Measurements from ENCODE around the gene UCHL1.
"Not testable (repeated sequence)": the region's sequence is repeated elsewhere in the genome, so short reads cannot be mapped to it uniquely, and the experiment has no call there.

Gene UCHL1

DNA sequence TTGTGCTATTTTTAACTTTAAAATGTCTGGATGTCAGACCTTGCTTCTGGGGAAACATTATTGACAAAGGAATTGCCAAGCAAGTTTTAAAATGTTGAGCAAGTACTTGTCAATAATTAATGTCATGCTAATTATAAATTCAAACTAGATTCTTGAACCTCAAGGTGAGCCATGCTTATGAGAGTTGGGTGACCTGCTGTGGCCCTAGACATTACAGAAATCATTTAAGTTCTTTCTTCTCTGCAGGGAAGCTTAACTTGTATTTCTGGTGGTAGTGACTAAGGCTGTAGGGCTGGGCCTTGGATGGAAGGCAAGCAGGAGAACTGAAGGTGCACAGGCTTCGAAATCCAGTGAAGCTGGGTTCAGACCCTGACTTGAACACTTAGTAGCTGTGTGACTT, 14.8 kb upstream of the UCHL1 start:
- no peak for DNase-seq

DNA sequence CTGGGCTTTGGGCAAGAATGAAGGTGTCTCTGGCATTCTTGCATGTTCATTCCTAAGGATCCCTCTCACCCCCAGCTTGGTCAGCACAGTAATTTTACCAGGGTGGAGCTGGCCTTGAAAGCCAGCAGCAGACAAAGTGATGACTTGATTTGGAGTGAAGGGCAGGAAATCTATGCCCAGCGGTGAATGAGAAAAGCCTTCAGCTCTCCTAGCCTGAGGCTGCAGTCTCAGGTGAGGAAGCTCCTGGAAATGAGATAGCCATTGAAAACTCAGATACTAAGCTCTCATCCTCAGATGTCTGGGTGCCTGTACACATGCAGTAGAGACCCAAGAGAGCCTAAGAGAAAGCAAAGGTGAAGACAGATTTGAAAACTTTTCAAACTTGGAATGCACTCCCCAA, 10.7 kb upstream of the UCHL1 start:
- no peak for DNase-seq

DNA sequence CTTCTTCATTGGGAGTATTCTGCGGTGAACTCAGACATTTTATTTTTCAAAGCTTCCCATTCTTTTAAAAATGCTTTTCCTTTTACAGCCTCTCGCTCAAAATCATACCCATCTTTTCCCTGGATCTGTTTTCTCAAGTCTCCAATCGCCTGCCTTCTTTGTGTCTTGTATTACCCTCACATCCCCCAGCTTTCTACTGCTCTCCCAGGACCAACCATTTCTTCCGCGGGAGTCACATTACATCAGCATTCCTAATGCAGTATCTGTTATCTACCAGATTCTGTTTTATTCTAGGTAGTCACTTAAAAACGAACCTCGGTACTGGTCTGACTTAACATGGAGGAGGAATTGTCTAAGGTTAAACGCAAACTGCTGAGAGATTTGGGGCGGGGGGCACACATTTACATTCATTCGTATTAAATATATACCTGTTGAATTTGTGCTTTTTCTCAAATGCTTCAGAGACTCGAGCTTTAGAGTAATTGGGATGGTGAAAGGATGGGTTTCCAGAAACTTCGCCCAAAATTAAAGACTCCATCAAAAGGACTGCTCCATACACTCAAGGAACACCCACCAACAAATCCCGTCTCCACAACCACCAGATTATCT, 493 bp upstream of the UCHL1 start:
- DNase-seq, result no peak

DNA sequence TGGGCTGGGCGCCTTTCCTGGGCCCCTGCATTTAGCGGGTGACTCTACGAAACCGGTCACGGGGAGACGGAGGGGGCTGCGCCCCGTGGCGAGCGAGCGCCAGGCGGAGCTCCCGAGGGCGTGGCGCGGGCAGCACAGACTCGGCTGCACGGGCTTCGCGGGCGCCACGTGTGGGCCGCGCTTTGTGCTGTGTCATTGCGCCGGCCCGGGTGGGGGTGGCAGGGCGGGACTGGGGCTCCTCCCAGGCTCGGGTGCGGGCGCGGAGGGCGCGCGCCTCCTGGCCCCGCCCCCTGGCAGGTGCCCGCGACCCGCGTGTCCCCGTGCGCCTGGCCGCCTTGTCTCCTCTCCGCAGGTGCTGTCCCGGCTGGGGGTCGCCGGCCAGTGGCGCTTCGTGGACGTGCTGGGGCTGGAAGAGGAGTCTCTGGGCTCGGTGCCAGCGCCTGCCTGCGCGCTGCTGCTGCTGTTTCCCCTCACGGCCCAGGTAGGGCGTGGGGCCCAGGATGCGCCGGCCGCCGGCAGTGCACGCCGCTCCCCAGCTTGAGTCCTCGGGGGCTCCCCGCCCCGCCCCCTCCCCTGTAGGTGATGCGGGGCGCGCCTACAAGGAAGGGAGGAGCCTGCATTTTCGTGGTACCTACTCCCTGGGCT, 651 bp downstream of the UCHL1 start:
- DNase-seq, result peak; percentile 17

DNA sequence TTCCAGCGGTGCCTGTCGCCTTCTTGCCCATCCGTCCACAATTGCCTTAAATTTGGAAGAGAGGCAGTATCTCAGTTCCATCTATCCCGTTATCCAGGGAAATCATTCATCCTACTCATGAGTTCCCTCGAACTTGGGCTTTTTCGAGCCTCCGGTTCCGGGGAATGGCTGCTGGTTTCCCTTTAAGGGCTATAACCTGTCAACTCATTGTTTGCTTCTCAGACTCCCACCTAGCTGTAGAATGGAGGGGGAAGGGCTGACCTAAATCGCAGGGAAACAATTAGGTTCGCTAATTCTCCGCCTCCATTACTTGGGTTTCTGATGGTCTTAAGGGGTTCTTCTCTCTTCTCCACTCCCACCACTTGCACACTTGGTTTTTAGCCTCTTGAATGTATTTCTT, 1.2 kb downstream of the UCHL1 start:
- no peak for DNase-seq

DNA sequence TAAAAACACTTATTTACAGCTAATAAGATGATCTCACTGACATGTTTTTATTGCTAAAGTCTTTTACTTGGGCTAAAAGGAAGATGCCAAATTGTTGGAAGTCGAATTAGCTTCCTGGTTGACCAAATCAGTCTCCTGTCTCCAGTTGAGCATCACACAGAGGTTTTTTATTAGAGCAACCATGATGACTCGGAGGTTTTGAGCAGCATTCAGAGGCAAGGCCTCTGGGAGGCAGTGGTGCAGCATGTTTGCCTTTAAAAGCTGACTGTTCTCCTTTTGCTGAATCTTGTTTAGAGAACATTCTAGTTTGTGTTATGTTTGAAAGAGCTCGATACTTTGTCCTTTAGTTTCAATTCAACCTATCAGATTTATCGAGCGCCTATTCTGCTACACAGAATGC, 2.1 kb downstream of the UCHL1 start:
- DNase-seq, result peak; percentile 40

DNA sequence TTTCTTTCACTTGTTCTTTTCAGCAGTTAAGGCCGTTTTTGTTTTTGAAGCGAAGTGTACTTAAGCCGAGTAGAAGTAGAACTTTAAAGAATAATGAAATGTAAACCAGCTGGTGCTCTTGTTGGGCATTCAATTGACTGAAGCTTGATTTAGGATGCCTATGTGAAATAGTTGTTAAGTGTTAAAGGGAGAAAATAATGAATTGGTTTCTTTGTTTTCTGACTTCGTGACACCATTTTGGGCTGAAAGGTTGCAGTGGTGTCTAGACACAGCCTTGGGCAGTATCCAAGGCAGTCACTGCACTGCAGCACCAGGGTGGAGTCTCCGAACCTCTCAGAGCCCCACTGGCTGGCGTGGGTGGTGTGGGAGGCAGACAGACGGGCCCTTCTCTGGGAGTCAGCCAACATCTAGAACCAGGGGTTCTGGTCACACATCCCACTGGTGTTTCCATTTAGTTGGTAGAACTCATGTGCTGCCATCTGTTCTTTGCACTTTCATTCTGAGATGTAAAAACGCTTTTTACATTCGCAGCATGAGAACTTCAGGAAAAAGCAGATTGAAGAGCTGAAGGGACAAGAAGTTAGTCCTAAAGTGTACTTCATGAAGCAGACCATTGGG, 3.5 kb downstream of the UCHL1 start:
- DNase-seq, result no peak

DNA sequence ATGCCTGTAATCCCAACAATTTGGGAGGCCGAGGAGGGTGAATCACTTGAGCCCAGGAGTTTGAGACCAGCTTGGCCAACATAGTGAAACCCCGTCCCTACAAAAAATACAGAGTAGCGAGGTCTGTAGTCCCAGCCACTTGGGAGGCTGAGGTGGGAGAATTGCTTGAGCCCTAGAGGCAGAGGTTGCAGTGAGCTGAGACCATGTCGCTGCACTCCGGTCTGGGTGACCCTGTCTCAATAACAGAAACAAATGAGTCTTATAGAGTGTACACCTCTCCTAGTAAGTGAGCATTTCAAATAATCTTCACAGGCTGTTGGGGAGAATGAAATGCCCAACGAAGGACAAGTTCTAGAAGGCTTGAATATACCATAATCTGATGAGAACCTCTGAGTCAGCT, 5.5 kb downstream of the UCHL1 start:
- no peak for DNase-seq

DNA sequence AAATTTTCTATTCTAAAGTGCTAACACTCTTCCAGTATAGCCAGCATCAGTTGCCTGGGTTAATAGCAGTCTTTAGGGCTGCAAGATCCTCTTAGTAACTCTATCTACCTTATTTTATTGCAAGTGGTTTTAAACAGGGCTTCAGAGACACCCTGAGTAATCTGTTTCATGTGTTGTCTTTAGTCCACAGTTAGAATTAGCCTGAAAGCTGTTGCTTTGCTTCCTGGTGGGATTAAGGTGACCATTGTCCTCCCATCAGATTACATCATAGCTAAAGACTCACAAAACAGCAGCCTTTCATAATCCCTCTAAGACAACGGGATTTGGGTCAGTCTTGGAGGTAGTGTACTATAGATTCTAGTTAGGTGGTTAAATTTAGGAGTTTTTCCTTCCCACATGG, 7.5 kb downstream of the UCHL1 start:
- DNase-seq, result no peak

DNA sequence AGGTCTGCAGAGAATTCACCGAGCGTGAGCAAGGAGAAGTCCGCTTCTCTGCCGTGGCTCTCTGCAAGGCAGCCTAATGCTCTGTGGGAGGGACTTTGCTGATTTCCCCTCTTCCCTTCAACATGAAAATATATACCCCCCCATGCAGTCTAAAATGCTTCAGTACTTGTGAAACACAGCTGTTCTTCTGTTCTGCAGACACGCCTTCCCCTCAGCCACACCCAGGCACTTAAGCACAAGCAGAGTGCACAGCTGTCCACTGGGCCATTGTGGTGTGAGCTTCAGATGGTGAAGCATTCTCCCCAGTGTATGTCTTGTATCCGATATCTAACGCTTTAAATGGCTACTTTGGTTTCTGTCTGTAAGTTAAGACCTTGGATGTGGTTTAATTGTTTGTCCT, 11.3 kb downstream of the UCHL1 start:
- DNase-seq, result no peak

DNA sequence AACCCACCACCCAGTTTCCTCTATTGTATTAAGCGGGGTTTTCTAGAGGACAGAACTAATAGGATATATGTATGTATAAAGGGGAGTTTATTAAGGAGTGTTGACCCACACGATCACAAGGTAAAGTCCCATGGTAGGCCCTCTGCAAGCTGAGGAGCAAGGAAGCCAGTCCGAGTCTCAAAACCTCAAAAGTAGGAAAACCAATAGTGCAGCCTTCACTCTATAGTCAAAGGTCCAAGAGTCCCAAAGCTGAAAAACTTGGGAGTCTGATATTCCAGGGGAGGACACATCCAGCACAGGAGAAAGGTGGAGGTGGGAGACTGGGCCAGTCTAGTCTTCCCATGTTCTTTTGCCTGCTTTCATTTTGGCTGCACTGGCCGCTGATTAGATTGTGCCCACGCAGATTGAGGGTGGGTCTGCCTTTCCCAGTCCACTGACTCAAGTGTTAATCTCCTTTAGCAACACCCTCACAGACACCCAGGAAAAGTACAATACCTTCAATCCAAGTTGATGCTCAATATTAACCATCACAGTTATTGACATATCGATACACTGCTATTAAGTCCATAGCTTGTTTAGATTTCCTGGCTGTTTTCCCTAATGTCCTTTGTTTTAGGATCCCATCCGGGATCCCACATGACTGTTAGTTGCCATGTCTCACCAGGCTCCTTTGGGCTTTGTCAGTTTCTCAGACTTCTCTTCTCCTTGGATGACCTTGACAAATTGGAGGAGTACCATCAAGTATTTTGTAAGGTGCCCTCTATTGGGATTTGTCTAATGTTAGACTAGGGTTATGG, 12.2 kb downstream of the UCHL1 start:
- no peak for DNase-seq

DNA sequence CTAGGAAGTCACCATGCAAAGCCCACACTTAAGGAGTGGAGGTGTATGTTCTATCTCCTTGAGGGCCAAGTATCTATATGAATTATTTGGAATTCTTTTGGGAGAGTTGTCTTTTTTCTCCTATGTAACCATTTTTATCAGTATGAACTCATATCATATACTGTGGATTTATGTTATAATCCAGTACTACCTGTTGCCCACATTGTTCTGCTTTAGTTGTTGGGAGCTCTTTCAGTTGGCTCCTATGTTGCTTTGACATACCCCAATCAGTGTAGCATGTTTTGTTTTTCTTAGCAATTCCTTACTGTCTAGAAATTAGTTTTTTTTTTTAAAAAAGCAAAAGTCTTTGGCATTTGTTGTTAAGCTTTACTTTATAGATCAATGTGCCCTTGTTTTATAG, 13.0 kb downstream of the UCHL1 start:
- no peak for DNase-seq

DNA sequence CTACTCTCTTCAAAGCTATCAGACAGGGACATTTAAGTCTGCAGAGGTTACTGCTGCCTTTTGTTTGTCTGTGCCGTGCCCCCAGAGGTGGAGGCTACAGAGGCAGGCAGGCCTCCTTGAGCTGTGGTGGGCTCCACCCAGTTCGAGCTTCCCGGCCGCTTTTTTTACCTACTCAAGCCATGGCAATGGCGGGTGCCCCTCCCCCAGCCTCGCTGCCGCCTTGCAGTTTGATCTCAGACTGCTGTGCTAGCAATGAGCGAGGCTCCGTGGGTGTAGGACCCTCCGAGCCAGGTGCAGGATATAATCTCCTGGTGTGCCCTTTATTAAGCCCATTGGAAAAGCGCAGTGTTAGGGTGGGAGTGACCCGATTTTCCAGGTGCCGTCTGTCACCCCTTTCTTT, 19.2 kb downstream of the UCHL1 start:
- DNase-seq, result not testable (repeated sequence)

DNA sequence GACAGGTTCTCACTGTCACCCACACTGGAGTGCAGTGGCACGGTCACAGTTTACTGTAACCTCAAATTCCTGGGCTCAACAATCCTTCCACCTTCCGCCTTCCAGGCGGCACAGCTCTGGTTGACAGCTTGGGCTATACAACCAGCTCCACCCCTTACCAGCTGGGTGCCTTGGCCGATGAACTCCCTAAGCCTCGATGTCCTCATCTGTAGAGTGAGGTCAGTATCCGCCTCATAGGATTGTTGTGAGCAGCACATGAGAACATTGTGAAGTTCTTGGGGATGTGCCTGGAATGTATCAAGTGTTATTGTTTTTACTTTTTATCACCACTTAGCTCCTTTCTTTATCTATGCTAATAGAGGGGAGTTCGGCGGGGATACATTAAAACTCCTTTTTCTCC, 23.3 kb downstream of the UCHL1 start:
- DNase-seq, result no peak

DNA sequence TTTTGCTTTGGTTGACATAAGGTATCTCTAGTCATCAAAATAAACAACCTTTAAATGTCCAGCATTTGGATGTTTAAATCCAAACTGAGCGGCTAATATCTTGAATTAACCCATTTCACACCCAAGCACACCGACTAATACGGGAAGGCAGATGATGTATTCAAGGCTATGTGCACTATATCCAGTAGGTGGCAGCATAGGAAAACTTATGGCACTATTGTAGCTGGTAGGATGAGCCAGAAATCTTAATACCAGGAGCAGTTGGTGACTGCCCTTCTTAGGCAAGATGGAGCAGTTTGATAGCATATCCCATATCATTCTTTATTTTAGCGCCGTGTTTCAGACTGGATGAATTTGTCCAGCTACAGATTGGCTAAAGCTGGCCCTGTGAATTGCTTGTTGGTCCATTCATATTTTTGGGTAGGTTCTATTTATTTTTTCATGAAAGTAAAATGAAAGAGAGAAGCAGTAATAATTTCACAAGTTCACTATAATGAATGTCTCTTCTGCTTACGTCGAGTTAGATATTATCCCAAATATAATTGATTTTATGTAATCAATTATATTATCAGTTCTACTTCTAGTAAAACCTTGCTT, 24.4 kb downstream of the UCHL1 start:
- DNase-seq, result peak; percentile 71

DNA sequence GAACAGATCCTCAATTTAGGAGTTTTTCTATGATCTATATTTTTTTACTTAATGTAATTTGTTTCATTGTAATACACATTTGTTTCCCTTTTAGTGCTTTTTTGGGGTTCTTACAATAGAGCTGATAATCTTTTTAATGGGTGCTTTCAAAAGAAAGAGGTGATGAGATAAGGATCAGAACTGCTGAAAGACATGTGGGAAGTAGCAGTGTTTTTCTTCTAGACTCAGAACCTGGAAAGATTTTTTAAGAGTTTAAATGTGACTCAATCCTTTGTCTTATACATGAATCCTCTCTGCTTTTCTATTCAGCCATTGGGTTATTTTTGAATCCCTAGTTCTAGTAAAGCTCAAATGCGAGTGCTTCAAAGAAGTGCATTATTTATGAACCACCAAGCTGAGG, 25.6 kb downstream of the UCHL1 start:
- DNase-seq, result no peak

DNA sequence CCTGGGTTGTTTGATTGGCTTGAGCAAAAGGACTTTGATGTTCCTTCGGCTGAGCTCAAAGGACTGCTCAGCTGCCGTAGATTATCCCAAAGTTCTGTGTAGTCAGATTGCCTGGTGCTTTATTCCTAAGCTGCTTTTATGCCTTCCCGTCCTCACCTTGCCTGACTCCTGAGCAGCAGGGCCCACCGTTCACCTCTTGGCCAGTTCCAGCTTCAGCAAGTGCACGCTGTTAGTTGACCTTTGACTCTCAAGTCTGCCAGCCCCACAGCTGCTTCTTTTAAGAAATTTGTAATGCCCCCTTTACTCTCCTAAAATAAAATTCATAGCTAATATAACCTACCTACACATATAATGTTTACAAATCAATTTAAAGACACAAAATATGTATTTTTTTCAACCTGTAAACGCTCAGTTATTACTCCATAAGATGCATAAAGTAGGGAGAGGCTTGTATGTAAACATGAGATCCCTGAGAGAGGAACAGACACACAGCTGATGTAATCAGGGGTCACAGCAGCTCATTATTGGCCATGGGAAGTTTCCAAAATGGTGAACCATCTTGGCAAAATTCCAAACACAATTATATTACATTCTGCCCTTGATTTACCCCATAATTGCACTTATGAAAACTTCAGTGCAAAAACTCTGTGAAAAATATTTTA, 28.6 kb downstream of the UCHL1 start:
- DNase-seq, result no peak

DNA sequence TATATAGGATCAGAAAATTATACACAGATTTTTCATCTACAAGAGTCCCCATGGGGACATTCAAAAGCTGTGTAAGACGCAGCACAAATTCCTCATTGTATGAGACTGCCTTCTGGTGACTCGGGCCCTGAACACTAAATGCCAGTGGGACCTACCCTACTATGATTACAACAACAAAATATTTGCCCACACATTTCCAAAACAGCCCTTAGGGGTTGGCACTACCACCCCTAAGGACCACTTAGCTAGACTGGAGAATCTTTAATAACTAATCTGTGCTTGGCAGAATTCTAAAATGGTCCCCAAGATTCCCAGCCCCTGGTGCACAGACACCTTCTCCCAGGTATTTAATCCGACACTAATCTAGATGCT, 29.1 kb downstream of the UCHL1 start:
- DNase-seq, result no peak

DNA sequence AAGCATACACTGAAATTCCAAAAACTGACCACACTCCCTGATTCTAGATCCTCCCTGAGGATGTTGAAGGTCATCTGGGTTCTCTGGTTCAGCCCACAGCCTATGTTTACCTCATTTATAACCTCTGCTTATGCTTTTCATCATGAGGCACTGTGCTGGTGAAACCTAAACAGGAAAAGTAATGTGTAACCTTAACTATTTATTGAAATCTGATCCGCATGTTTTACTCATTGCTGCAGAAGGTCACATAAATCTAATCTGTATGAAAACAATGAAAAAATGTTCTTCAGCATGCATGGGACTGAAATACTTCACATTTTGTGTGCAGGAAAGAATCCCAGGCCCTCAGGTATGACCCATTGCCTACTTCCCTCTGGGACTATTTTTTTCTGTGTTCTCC, 30.3 kb downstream of the UCHL1 start:
- no peak for DNase-seq

DNA sequence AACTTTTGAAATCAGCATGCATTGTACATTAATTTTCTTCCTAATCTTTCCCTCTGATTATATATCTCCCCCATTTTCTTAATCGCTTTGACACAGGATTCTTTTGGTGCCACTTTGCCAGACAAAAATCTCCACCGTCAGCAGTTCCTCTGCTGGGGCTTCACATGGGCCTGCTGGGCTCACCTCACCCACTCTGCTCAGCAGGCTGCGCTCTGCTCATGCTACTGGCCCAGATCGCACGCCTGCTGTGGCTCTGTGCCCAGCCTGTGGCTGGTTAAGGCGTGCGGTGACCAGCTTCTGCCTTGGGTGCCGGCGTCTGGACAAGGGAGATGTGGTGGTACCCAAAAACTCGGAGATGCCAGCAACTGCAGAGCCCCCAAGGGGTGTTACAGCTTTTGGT, 31.1 kb downstream of the UCHL1 start:
- DNase-seq, result no peak

DNA sequence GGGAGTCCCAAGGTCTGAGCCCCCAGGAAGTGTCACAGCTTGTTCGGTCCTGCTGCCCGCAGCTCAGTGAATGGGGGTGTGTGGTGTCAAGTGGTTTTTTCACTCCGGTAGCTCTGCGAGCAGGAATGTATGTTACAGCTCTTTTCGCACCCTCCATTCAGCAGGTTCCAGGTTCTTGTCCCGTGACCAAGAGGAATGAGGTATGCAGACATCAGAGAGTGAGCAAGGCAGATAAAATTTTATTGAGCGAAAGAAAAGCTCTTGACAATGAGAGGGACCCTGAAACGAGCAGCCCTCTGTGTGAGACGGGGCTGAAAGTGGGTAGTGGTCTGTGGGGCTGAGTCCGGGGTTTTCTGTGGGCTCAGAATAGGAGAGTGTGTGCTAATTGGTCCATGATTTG, 31.5 kb downstream of the UCHL1 start:
- DNase-seq, result no peak

DNA sequence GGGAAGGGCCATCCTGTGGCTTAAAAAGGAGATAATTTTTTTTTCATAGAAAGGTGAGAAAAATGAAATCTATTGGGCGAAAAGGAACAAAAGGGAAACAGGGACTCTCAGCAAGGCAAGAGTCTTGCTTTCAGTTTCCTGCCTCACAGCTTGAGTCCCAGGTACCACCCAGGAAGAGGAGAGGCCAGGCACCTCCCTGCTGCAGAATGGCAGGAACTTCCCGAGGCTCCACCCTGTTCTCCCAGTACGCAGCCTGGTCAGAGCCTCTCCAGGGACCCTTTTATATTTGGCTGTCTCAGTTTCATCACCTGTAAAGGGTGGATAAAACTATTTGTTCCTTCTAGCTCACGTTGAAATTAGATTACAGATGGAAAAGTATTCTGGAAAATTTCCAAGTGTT, 33.8 kb downstream of the UCHL1 start:
- DNase-seq, result no peak

DNA sequence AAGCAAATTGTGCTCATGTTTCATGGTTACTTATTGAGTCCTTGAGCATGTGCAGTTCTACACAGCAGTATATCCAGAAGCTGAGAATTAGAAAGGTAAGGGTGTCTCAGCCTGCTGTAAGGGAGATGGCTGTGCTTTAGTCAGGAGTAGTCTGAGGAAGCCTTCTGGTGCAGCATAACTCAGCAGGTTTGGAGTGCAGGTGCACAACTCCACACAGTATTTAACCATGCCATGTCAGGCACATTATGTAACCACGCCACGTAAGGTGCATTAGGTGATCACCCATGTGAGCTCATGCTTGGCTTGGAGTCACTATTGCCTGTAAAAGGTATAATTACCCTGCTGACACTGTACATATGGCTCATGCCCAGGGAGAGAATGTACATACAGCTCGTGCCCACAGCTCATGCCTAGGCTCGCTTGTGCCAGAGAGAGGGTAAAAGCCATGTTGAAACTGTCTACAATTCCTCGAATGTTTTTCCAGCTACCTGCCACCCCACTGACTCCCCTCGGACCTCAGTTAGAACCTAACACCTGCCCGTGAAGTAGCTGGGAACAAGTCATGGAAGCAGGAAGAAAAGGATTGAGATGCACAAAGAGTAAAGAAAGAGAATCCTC, 37.8 kb downstream of the UCHL1 start:
- DNase-seq, result no peak
